Inflammatory macrophage (primary cell): ENCODE data around the gene ACTL8.
"Not testable (repeated sequence)": the region's sequence is repeated elsewhere in the genome, so short reads cannot be mapped to it uniquely, and the experiment has no call there.

ENCODE experiments used
- DNase-seq, 2 donors: peaks; one replicate each; pipeline ENCODE4 v3.0.0-alpha.2; 2020 to 2022

The ACTL8 gene

GRCh38 chr1:17735793-17736192 is 19.3 kb upstream of the ACTL8 start:
- DNase-seq, result no peak

GRCh38 chr1:17736625-17737024 is 18.5 kb upstream of the ACTL8 start:
- DNase-seq, result no peak

- no peak for DNase-seq
Observed at GRCh38 chr1:17739050-17739449, 16.1 kb upstream of the ACTL8 start.

- no peak for DNase-seq
Observed at GRCh38 chr1:17741052-17741451, 14.1 kb upstream of the ACTL8 start.

- DNase-seq, result no peak
Observed at GRCh38 chr1:17742583-17742982, 12.6 kb upstream of the ACTL8 start.

- no peak for DNase-seq
Observed at GRCh38 chr1:17743008-17743647, 12.0 kb upstream of the ACTL8 start.

- DNase-seq, result no peak
Observed at GRCh38 chr1:17743925-17744324, 11.2 kb upstream of the ACTL8 start.

GRCh38 chr1:17744666-17745478 is 10.3 kb upstream of the ACTL8 start:
- no peak for DNase-seq

- DNase-seq, result no peak
Observed at GRCh38 chr1:17745479-17745955, 9.6 kb upstream of the ACTL8 start.

- DNase-seq, result not testable (repeated sequence)
Observed at GRCh38 chr1:17746281-17746680, 8.9 kb upstream of the ACTL8 start.

GRCh38 chr1:17746920-17747319 is 8.2 kb upstream of the ACTL8 start:
- DNase-seq, result no peak

- DNase-seq, result no peak
Observed at GRCh38 chr1:17750333-17750732, 4.8 kb upstream of the ACTL8 start.

- no peak for DNase-seq
Observed at GRCh38 chr1:17752356-17752755, 2.8 kb upstream of the ACTL8 start.

- no peak for DNase-seq
Observed at GRCh38 chr1:17757426-17757825, 2.3 kb downstream of the ACTL8 start.

- DNase-seq, result no peak
Observed at GRCh38 chr1:17759114-17759513, 4.0 kb downstream of the ACTL8 start.

GRCh38 chr1:17762313-17762712 is 7.2 kb downstream of the ACTL8 start:
- DNase-seq, result no peak

- no peak for DNase-seq
Observed at GRCh38 chr1:17763417-17763816, 8.3 kb downstream of the ACTL8 start.

- DNase-seq, result no peak
Observed at GRCh38 chr1:17763995-17764394, 8.9 kb downstream of the ACTL8 start.

- no peak for DNase-seq
Observed at GRCh38 chr1:17764591-17764990, 9.5 kb downstream of the ACTL8 start.

GRCh38 chr1:17765444-17766411 is 10.6 kb downstream of the ACTL8 start:
- no peak for DNase-seq

GRCh38 chr1:17768651-17769241 is 13.6 kb downstream of the ACTL8 start:
- DNase-seq, result no peak

GRCh38 chr1:17770983-17771382 is 15.8 kb downstream of the ACTL8 start:
- DNase-seq, result no peak
